ENCODE data around the gene MTG2. TPM values are rescaled to one million over a fixed set of nuclear protein-coding genes. Genes with fewer than 3 reads are reported as not detected.

Gene MTG2
- total and polyA plus RNA-seq, 2 of the 8 experiments (the other 6 are each of a cell fraction or from before 2014, with no cell fraction given): 14.4 to 22.8 TPM

GRCh38 chr20:62179162-62179504, 3.7 kb upstream of the MTG2 start:
- DNase-seq (ENCODE audit: low read depth in 1 of 2, low spot score in 2 of 2) (no peak), FAIRE-seq (no peak)
- Histone ChIP-seq H2BK15ac (ENCODE audit: low read length) (no peak overlapping the region), H2AFZ (ENCODE audit: low read length) (no peak overlapping the region), H3K4me2 (ENCODE audit: insufficient read depth in 1 of 2, low read depth in 2 of 2, low read length in 2 of 2) (no peak overlapping the region), H4K20me1 (replicated peaks in 1 of 2; ENCODE audit: control insufficient read depth in 1 of 2, insufficient read depth in 2 of 2, low read length in 2 of 2) (peaks cover 0 to 4% of the 10 kb centered on the region in 2 experiments), H2BK12ac (ENCODE audit: low read depth, low read length) (no peak overlapping the region), H2BK20ac (ENCODE audit: low read length) (no peak overlapping the region), H3K4ac (replicated peaks; ENCODE audit: insufficient read length, low read depth, low read length) (no peak overlapping the region), H3K36me3 (ENCODE audit: control insufficient read depth in 2 of 4, insufficient read depth in 4 of 4, low read length in 3 of 4) (peaks cover 2 to 21% (median 11%) of the 10 kb centered on the region in 4 experiments; a peak in 6 of 8 replicates), H3K18ac (ENCODE audit: extremely low read depth, low read length) (no peak overlapping the region), H3K4me1 (replicated peaks in 1 of 4; ENCODE audit: control insufficient read depth in 3 of 4, insufficient read depth in 4 of 4, low read length in 3 of 4) (peaks cover 0 to 5% (median 1%) of the 10 kb centered on the region in 4 experiments; a peak in 3 of 7 replicates), H4K8ac (ENCODE audit: extremely low read depth, insufficient read depth, low read length) (no peak overlapping the region), H3K9ac (replicated peaks in 1 of 4; ENCODE audit: extremely low read depth in 1 of 4, low read depth in 3 of 4, low read length in 3 of 4) (no peak overlapping the region), H4K91ac (replicated peaks; ENCODE audit: insufficient read length, low read length) (no peak overlapping the region), H3K79me1 (ENCODE audit: low read depth, low read length) (peaks cover 4% of the 10 kb centered on the region; the same call in 1 of the 2 replicates), H2AK5ac (ENCODE audit: low read depth, low read length) (no peak overlapping the region), H3K27me3 (replicated peaks in 1 of 4; ENCODE audit: control insufficient read depth in 3 of 4, extremely low read depth in 1 of 4, insufficient read depth in 3 of 4, low read length in 3 of 4) (no peaks in the 10 kb centered on the region), H3K9me3 (ENCODE audit: insufficient read depth in 2 of 2, low read depth in 1 of 2, low read length in 1 of 2) (no peaks in the 10 kb centered on the region), H2BK120ac (replicated peaks; ENCODE audit: low read depth, low read length) (no peak overlapping the region), H3K56ac (replicated peaks; ENCODE audit: insufficient read length, low read depth, low read length) (no peak overlapping the region), H3K27ac (ENCODE audit: low read depth, low read length) (no peak overlapping the region), H4K5ac (ENCODE audit: insufficient read length, low read depth, low read length) (no peak overlapping the region), H2BK5ac (ENCODE audit: low read depth, low read length) (no peak overlapping the region), H3K23me2 (ENCODE audit: low read depth, low read length) (peaks cover 3% of the 10 kb centered on the region), H3K4me3 (ENCODE audit: extremely low read depth in 1 of 4, insufficient read depth in 2 of 4, low read depth in 3 of 4, low read length in 4 of 4) (no peak overlapping the region), H3K79me2 (ENCODE audit: control insufficient read depth in 1 of 2, insufficient read depth in 2 of 2, low read length in 2 of 2) (peaks cover 6 to 8% of the 10 kb centered on the region in 2 experiments; a peak in 3 of 4 replicates), H3K14ac (ENCODE audit: insufficient read length) (no peak overlapping the region), H3K23ac (ENCODE audit: insufficient read length) (no peak overlapping the region)
- WGBS, 2 experiments (ENCODE audit: extremely low coverage in 1 of 2, insufficient coverage in 1 of 2, insufficient read length in 1 of 2, insufficient replicate concordance in 2 of 2, low coverage in 1 of 2, low lambda C conversion rate in 2 of 2, missing lambda C conversion rate in 1 of 2): 94% methylated on average over 14 of the region's 14 CpGs; no CpG with 5 or more reads in 1 of the 2 experiments
- ChIA-PET CTCF (ENCODE audit: partially characterized antibody) (interaction anchor here (0.6 kb wide), 1 partner anchor 81 kb away, joined by 4 read pairs; no protein-coding TSS in a partner anchor), POLR2A (ENCODE audit: partially characterized antibody) (no interaction called here)
- TF ChIP-seq RXRA (IDR thresholded peaks at IDR 0.05; ENCODE audit: insufficient read depth, low read depth, low read length): no peak
- TF ChIP-seq TAF1 (IDR thresholded peaks at IDR 0.05; ENCODE audit: low read depth, low read length): no peak
- TF ChIP-seq TEAD4 (IDR thresholded peaks at IDR 0.05; ENCODE audit: low read depth, low read length): no peak
- TF ChIP-seq SUZ12 (IDR thresholded peaks at IDR 0.05; ENCODE audit: low read length): no peak
- TF ChIP-seq GTF2F1 (IDR thresholded peaks at IDR 0.05; ENCODE audit: borderline replicate concordance, low read depth, low read length): no peak
- no peak for TF ChIP-seq CBX8 (IDR thresholded peaks at IDR 0.05; ENCODE audit: borderline replicate concordance, low read depth, low read length)
- no peak for TF ChIP-seq ZNF274 (IDR thresholded peaks at IDR 0.05; ENCODE audit: borderline replicate concordance, extremely low read depth, low read length)
- no peak for TF ChIP-seq KDM5A (IDR thresholded peaks at IDR 0.05; ENCODE audit: low read length)
- no peak for TF ChIP-seq SP2 (IDR thresholded peaks at IDR 0.05; ENCODE audit: low read length)
- TF ChIP-seq RBBP5 (IDR thresholded peaks at IDR 0.05; ENCODE audit: borderline replicate concordance, low read depth, low read length): no peak
- no peak for TF ChIP-seq BACH1 (IDR thresholded peaks at IDR 0.05; ENCODE audit: low read length)
- no peak for TF ChIP-seq SP1 (IDR thresholded peaks at IDR 0.05; ENCODE audit: low read depth, low read length)
- no peak for TF ChIP-seq HDAC6 (IDR thresholded peaks at IDR 0.05; ENCODE audit: low read depth, low read length)
- no peak for TF ChIP-seq CHD2 (IDR thresholded peaks at IDR 0.05; ENCODE audit: low read length)
- TF ChIP-seq PHF8 (conservative IDR thresholded peaks at IDR 0.05; ENCODE audit: low read depth, low read length): no peak
